Measurements from ENCODE around the gene RHOA.
"Not testable (repeated sequence)": the region's sequence is repeated elsewhere in the genome, so short reads cannot be mapped to it uniquely, and the experiment has no call there.

The RHOA gene

DNA sequence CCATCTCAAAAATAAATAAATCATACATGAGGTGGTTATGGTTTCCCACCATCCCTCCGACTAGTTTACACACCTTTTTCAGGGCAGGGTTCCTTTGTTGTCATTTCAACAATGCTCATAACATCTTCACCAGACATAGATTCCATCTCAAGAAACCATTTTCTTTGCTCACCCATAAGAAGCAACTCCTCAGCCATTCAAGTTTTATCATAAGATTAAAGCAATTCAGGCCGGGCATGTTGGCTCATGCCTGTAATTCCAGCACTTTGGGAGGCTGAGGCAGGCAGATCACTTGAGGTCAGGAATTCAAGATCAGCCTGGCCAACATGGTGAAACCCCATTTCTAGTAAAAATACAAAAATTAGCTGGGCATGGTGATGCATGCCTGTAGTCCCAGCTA lies 83.4 kb downstream of the RHOA start:
- H3K4me1 ChIP-seq (ENCODE audit: control insufficient read depth, insufficient read depth, low read length); H3K4me3 ChIP-seq (ENCODE audit: low read length); H3K27me3 ChIP-seq (ENCODE audit: control insufficient read depth, insufficient read depth, low read length); H3K9ac ChIP-seq (ENCODE audit: low read length); H3K27ac ChIP-seq (ENCODE audit: low read depth, low read length): not testable (repeated sequence)
- H3K36me3 ChIP-seq (ENCODE audit: control insufficient read depth, insufficient read depth, low read length) = peaks cover 24% of the 10 kb centered on the region

DNA sequence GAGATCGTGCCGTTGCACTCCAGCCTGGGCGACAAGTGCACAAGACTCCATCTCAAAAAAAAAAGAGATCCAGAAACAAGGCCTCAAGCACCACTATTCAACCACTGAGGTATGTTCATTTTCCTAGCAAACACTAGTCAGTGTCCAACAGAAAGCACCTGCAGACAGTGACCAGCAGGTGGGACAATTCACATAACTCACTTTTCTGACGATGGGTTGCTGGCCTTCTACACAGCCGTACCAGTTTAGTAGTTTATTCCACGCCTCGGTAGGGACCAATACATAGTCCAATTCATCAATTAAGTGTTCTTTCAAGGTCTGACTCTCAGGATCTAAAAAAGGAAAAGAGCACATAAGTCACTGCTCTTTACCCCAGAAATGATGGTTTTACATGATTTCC lies 84.3 kb downstream of the RHOA start:
- Histone ChIP-seq H3K4me1 (ENCODE audit: control insufficient read depth, insufficient read depth, low read length) (no peaks in the 10 kb centered on the region), H3K4me3 (ENCODE audit: low read length) (no peak overlapping the region), H3K27ac (ENCODE audit: low read depth, low read length) (no peak overlapping the region), H3K27me3 (ENCODE audit: control insufficient read depth, insufficient read depth, low read length) (no peaks in the 10 kb centered on the region), H3K9ac (ENCODE audit: low read length) (no peak overlapping the region), H3K36me3 (ENCODE audit: control insufficient read depth, insufficient read depth, low read length) (peaks cover 21% of the 10 kb centered on the region)

DNA sequence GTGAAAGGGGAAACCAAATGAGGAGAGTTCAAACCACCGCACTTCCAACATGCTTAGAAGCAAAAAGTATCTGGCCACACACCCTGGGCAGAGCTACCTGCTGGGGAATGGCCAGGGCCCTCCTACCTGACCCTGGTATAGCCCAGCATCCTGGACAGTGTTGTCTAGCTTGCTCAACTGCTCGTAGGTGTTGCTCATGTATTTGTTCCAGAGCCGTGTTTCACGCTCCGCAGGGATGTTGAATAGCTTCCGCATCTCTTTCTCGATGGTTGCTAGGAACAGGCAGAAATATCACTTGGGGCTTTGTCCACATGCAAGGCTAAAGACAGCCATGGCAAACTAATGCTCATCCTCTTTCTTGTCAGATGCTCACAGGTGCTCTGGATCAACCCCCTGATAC lies 87.0 kb downstream of the RHOA start:
- no peak overlapping the region for H3K27ac ChIP-seq (ENCODE audit: low read depth, low read length)
- peaks cover 30% of the 10 kb centered on the region for H3K36me3 ChIP-seq (ENCODE audit: control insufficient read depth, insufficient read depth, low read length)
- no peaks in the 10 kb centered on the region for H3K27me3 ChIP-seq (ENCODE audit: control insufficient read depth, insufficient read depth, low read length)
- H3K4me3 ChIP-seq (ENCODE audit: low read length) = no peak overlapping the region
- H3K4me1 ChIP-seq (ENCODE audit: control insufficient read depth, insufficient read depth, low read length) = no peaks in the 10 kb centered on the region
- H3K9ac ChIP-seq (ENCODE audit: low read length) = no peak overlapping the region

GRCh38 chr3:49316696-49317457 lies 94.9 kb downstream of the RHOA start:
- H3K9ac ChIP-seq (ENCODE audit: low read length) = no peak overlapping the region
- no peaks in the 10 kb centered on the region for H3K27me3 ChIP-seq (ENCODE audit: control insufficient read depth, insufficient read depth, low read length)
- H3K4me1 ChIP-seq (ENCODE audit: control insufficient read depth, insufficient read depth, low read length) = peaks cover 4% of the 10 kb centered on the region
- H3K4me3 ChIP-seq (ENCODE audit: low read length) = no peak overlapping the region
- H3K36me3 ChIP-seq (ENCODE audit: control insufficient read depth, insufficient read depth, low read length) = peaks cover 22% of the 10 kb centered on the region
- H3K27ac ChIP-seq (ENCODE audit: low read depth, low read length) = peak overlapping the region; percentile 71

DNA sequence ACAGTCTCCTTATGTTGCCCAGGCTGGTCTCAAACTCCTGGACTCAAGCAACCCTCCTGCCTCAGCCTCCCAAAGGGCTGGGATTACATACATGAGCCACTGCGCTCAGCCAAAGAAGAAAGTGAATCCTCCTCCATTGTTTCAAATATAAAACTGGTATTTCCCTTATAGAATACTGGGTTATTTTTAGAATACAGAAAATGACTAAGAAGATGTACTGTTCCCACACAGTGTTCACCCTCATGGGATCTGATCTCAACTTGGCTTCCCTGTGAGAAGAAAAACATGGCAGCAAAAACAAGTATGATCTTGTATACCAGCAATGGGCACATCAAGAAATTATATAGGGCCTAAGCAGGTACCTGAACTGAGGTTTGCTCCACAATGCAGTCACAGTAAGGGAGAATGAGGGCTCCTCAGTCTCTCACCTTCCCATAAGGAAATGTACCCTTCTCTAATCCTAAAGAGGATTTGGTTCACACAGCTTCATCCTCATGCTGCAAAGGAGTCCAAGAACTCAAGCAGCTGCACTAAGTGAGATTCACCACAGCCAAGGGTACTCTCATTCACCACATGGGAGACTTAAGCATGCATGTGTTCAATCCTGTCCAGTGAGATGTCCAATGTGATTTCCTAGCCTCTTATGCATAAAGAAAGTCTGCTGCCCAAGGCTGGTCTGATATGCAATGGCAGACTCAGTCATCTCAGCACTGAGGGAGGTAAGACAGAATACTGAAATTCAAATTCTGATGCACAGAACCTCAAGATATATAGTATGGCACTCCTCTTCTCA lies 97.7 kb downstream of the RHOA start:
- H3K4me3 ChIP-seq (ENCODE audit: low read length) = no peak overlapping the region
- H3K27ac ChIP-seq (ENCODE audit: low read depth, low read length) = no peak overlapping the region
- H3K27me3 ChIP-seq (ENCODE audit: control insufficient read depth, insufficient read depth, low read length) = no peaks in the 10 kb centered on the region
- H3K36me3 ChIP-seq (ENCODE audit: control insufficient read depth, insufficient read depth, low read length) = peaks cover 29% of the 10 kb centered on the region
- H3K9ac ChIP-seq (ENCODE audit: low read length) = no peak overlapping the region
- H3K4me1 ChIP-seq (ENCODE audit: control insufficient read depth, insufficient read depth, low read length) = peaks cover 4% of the 10 kb centered on the region

DNA sequence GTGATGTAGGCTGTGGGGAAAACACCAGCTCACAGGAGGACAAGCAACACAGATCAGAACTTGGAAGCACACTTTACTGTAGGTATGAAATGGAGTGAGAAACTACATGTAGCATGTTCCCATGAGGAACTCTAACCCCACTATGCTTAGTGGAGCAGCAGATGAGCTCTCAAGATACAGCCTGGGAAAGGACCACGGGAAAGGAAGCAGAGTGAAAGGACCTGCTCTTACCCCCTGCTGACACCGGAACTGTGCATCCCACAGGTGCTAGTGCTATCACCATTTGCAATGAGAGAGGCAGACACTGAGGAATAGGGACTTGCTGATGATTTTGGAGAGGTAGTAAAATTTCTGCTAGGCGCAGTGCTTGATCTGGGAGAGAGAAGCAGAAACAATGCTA lies 100.5 kb downstream of the RHOA start:
- H3K27me3 ChIP-seq (ENCODE audit: control insufficient read depth, insufficient read depth, low read length) = no peaks in the 10 kb centered on the region
- no peak overlapping the region for H3K4me3 ChIP-seq (ENCODE audit: low read length)
- H3K9ac ChIP-seq (ENCODE audit: low read length) = no peak overlapping the region
- no peak overlapping the region for H3K27ac ChIP-seq (ENCODE audit: low read depth, low read length)
- H3K36me3 ChIP-seq (ENCODE audit: control insufficient read depth, insufficient read depth, low read length) = peaks cover 18% of the 10 kb centered on the region
- H3K4me1 ChIP-seq (ENCODE audit: control insufficient read depth, insufficient read depth, low read length) = no peaks in the 10 kb centered on the region

DNA sequence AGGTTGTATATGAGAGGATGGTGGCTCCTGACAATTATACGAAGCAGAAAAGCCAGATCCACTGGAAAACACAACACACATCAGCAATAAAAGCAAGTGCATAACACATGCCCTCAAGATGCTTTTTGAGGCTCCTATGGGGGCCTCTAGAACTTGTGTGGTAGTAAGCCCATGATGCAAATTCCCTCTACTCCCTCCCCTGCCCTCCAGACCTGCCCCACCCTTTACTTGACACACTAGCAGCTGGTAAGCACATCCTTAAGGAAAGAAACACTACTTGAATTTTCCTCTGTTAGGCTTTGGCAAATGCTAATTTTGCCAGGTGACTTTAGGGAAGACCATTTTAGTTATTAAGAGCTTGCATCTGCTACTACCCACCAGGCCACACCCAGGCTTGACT lies 101.1 kb downstream of the RHOA start:
- Histone ChIP-seq H3K4me3 (ENCODE audit: low read length) (no peak overlapping the region), H3K36me3 (ENCODE audit: control insufficient read depth, insufficient read depth, low read length) (peaks cover 18% of the 10 kb centered on the region), H3K27me3 (ENCODE audit: control insufficient read depth, insufficient read depth, low read length) (no peaks in the 10 kb centered on the region), H3K9ac (ENCODE audit: low read length) (no peak overlapping the region), H3K4me1 (ENCODE audit: control insufficient read depth, insufficient read depth, low read length) (no peaks in the 10 kb centered on the region), H3K27ac (ENCODE audit: low read depth, low read length) (no peak overlapping the region)

Data from rectal smooth muscle tissue (tissue), 1 donor.